NCI-H1436 (cell line): ENCODE data around the gene TKT.

Experiments used
- DNase-seq: peaks from one replicate; lab custom pipeline; 2025; lab: John Stamatoyannopoulos, UW

TKT gene

DNA sequence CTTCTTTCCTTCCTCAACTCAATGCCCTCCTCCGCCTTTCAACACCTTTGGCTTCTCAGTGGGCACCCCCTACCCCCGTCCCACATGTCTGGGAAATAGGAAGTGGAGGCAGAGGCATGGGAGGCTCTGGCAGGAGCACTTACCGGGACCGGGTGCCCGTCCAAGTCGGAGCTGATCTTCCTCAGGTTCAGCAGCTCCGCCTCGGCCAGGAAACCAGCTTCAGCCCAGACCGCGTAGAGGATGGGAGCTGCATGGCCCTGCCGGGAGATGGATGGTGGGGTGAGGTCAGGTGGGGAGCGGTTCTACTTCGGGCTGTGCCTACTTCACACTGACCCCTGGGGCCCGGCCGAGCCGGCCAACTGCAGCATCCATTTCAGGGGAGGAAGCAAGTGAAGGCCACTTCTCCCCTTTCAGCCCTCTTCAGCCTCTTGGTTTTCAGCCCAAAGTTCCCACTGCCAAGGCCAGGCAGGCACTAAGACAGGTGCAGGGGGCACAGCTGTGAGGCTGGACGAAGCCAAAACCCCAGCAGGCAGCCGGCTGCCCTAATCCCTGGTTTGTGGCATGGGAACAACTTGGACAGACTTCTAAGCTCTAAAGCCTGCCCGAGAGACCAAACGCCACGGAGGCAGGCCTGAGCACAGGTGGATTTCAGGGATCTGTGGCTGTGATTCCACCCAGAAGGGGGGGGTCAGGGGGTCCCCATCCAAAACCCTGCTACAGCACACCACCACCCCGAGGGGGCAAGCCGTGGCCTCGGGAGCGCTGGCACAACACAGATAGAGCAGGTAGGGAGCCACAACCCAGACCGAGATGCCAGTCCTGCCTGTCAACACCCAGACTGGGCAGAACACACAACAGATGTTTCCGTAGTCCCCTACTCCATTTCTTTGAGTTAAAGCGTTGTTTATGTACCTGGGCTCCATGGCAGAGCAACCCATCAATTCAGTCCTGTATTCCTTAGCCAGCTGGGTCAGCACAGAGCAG lies 14.5 kb downstream of the TKT start:
- no peak for DNase-seq

DNA sequence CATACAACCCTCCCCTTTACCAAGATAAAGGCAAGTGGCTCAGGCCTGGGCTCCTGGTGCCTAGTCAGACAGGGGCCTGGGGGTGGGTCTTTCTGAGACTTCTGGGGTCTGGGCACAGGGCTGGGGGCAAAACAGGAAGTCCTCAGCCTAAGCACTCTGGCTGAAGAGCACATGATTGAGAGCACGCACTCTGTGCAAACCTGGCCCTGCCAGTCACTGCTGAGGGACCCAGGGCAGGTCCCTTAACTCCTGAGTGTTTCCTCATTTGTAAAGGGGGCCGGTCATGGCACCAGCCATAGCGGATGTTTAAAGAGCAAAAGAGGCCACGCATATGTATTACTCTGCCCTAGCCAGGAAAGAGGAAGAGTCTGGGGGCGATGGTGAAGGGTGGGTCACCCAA lies 16.0 kb downstream of the TKT start:
- DNase-seq = no peak

DNA sequence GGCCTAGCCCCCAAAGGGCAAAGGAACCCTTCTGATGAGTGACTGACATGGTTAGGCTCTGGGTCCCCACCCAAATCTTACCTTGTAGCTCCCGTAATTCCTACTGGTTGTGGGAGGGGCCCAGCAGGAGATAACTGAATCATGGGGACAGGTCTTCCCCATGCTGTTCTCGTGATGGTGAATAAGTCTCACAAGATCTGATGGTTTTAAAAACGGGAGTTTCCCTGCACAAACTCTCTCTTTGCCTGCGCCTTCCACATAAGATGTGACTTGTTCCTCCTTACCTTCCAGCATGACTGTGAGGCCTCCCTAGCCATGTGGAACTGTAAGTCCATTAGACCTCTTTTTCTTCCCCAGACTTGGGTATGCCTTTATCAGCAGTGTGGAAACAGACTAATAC lies 16.9 kb downstream of the TKT start:
- no peak for DNase-seq

DNA sequence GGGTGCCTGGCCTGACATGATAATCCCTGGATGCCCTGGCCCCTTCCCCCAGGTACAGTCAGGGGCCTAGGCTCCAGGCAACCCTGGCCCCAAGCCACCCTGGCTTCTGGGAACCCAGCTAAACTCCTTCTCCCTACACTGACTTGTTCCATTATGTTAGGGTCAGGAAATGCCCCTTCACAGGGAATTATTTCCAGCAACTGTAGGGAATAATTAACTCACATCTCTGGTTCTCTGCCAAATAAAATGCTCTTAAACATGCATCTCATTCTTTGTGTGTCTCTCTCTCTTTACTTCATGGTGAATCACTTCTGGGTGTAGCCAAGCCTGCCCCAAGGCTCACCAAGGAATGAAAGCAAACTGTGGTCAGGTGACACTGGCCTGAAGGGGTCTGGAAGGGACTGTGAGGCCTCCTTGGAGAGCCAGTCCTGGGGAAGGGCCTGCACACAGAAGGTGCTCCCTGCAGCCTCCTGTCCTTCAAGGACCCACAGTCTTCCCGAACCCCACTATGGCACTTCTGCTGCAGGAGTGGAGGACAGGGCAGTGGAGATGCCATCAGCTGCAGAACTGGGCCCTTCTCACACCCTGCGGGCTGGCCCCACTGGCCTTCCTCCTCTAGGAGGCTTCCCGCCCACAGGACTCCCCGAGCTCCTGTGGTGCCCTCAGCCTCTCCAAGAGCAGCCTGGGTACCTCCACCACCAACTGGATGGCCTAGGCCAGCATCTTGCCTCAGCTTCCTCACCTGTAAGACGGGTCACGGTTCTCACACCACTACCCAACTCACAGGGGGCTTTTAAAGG lies 17.6 kb downstream of the TKT start:
- DNase-seq = no peak

DNA sequence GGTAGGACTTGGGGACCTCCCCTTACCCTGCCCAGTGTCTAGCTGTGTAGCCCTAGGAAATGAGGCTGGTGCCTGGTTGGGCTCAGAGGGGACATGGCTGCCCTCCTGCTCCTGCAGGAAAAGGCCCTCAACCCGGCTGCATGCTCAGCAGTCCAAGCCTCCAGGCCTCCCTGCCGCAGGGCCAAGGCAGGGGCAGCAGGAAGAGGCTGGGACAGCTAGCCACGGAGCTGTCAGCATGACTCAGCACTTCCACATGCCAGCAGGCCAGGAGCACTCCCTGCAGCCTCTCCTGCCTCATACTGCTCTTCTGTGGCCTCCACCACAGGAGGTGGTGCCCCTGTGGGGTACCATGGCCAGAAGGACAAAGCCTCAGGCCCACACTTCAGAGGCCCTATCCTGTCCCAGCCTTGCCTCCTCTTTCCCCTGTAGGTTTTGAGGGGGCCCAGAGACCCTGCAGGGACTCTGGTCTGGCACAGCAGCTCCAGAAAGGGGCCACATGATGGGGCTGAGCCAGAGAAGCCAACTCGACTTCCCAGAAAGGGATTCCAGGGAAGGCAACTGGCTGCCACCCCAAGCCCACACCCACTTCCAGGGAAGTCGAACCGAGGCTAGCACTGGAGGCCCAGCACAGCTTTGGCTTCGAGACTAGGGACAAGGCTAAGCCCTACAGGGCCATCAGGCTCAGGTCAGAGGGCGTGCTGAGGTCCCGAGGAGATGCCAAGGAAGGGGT lies 19.5 kb downstream of the TKT start:
- no peak for DNase-seq

DNA sequence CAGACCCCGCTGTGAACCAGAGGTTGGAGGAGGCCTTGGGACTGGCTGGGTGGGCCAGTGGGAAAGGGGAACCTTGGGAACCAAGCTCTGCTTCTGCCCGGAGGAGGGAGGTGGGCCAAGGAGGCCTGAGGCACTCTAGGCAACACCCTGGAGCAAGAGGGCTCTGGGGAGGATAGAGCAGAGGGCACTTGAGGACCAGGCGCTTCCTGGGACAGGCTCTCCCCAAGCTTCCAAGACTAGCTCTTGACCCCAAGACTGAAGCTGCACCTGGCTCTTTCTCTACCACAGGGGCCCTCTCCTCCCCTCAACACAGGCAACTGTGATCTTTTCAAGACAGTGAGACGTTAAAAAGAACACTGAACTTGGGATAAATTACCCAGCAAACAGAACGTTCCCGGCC lies 20.3 kb downstream of the TKT start:
- no peak for DNase-seq

DNA sequence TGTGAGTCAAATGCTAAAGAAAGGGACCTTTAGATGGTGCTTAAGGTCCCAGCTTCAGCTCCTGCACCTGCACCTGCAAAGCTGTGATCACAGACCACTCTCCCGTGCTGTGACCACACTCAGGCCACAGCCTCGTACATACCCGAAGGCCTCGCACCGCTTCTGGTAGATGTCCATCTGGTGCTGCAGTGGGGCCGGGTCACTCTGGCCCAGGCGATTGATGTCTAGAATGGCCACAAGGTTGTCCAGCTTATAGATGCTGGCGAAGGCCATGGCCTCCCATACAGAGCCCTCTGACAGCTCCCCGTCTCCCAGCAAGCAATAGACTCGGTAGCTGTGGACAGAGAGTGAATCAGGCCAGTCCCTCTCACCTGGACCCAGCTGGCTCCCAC lies 21.0 kb downstream of the TKT start:
- DNase-seq = no peak

DNA sequence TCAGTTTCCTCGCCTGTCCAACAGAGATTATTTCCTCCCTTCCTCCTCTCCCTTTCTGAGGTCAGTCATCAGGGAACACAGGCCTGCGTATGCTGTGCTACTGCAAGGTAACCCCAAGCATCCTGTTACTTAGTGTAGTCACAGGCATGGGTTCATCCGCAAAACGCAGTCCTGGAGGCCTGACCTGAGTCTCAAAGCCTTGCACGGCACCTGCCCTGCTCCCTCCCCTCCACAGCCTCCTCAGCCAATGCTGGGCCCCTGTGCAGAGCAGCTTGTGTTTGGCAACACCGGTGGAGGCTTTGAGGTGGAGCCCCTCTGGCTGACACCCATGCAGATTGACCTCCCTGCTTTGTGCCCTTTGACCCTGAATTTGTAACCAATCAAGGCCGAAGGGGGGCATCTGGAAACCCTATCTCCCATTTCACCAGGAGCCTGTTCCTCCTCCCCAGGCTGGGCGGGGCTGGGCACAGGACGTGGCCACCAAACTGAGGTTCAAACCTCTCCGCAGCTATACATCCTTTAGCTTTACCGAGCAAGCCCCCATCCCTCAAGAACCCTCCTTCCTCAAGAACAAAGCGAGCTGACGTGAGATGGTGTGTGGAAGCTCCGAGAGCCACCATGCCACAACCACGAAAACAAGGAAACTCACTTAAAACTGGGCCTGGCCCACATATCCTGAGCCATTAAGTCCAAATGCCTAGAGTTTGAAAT lies 21.5 kb downstream of the TKT start:
- DNase-seq = no peak

DNA sequence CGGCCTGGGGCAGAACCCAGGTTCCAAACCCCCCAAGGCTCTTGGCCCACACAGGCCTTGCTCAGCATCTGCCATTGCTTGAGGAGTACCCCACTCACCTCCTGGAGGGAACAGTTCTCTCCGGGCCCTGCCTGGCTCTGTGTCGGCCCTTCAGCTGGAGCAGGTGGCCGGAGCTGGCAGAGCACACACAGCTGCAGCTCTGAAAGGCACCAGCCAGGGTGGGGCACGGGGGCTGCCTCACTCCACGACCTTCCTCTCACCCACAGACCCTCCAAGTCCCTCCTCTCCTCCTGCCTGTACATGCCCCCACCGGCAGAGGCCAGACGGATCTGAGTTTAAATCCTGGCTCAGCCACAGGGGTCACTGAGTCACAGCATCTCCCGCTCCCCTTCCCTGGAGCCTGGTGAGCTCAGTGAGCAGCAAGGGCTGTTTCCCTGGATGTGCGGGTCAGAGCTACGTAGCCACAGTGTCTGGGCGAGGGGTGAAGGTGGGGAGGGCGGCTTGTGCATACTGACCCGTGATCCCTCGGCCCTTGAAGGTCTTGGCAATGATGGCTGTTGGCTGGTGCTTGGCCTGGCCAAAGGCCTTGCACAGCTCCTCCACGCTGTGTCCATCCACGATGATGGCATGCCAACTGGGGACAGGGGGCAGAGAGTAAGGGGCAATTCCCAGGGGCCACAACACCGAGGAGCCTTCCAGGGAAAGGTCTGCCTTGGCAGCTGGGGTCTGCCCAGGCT lies 23.0 kb downstream of the TKT start:
- DNase-seq = no peak

DNA sequence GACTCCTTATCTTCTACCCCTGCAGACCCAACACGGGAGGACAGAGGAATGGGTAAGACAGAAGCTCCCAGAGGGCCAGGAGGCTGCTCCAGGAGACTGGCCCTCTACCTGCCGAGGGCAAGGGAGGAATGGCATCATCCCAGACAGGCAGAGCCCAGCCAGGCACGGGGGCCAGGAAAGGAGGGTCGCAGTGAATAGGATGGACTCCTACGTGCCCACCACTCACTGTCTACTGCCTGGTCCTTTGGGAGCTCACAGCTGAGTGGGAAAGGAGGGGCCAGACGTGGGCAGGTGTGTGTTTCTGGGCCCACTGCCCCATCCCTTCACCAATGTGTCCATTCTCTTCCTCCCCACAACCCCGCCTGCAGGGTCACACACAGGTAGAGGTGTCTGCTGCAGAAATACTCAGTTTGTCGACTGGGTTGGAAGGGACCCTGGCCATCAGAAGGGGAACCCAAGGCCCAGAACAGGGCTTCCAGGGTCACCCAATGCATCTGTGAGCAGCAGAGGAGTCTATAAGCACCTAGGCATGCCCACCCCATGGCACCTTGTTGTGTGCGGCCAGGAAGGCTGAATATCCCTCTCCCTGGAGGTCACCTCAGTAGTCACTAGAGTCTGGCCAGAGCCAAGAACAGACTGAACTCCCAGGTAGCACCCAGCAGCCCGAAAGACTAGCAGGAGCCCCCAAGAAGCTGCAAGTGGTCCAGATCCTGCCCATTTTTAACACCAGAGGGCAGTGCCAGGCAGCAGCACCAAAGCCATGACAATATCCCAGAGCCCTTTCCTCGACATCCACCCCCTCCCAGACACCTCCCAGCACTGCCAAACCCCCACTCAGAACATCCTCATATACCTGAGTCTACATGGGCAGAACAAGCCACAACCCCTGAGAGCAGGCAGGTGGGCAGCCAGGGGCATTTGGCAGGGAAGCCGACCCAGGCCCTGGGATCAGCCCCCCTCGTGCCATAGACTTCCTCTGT lies 24.0 kb downstream of the TKT start:
- DNase-seq = no peak

DNA sequence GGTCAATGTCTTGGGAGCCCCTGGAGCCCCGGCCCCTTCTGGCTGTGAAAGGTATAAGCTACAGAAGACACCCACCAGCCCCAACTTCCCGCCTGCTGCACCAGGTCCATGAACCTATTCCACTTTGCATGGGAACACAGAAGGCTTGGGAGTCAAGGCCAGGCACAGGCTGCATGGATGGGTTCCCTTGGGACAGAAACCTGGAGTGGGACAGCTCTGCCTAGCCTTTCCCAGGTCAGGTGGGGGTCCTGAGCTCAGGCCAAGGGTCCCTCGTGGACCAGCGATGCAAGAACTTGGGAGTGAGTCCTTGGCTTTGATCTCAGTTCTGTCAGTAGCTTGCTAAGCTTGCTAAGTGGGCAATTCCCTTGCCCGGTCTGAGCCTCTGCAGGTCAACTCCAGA lies 25.0 kb downstream of the TKT start:
- no peak for DNase-seq

DNA sequence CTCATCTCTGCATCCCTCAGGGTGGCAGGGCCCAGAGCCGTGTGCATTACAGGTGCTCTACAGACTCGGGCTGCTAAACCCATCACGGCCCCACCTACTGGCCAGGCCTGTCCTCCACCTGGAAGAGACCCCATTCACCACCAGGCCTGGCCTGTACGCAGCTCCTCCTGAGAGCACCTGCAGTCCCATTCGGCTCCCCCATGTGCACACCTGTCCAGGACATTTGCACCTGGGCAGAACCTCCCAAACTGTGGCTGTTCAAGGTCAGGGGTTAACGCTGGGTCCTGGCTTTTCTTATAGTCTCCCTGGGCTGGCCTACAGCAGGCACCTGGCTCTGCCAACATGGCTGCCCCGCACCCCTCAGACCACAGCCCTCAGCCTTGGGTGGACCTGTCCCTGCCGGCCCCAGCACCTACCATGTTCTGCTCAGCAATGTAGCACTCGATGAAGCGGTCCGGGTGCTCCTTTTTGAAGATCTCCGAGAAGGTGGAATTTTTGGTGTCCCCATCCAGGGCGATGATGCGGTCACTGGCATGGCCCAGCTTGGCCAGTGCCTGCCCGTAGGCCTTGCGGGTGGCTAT lies 25.7 kb downstream of the TKT start:
- no peak for DNase-seq

DNA sequence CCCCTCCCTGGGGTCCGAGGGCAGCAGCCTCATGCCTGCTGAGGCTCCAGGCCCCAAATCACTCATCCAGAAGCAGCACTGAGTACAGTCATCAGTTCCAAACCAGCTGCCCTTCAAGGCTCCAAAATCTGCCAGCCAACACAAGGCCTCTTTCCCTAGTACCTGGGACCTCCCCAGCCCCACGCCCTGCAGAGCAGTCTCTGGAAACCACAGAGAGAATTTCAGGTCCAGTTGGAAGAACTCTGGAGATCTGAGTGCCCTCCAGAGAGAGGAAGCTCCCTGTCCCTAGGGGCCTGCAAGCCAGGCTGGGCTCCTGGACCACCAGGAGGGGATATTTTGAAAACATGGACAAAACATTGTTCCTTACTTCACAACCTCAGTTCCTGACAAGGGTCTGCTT lies 26.2 kb downstream of the TKT start:
- no peak for DNase-seq

DNA sequence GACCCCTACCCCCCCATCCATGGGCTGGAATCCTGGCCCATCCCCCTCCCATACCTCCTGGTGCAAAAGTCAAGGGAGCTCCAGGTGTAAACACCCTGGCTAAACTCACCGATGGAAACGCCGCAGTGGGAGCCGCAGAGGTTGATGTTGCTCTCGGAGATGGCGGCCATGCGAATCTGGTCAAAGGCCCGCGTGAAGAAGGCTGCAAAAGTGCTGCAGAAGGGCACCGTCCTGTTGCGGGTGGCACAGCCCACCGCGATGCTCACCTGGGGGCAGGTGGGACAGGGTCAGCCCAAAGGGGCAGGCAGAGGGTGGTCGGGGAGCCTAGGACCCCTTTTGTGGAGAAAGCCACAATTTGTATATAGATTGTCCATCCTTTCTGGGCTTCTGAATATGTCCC lies 26.7 kb downstream of the TKT start:
- DNase-seq = no peak

DNA sequence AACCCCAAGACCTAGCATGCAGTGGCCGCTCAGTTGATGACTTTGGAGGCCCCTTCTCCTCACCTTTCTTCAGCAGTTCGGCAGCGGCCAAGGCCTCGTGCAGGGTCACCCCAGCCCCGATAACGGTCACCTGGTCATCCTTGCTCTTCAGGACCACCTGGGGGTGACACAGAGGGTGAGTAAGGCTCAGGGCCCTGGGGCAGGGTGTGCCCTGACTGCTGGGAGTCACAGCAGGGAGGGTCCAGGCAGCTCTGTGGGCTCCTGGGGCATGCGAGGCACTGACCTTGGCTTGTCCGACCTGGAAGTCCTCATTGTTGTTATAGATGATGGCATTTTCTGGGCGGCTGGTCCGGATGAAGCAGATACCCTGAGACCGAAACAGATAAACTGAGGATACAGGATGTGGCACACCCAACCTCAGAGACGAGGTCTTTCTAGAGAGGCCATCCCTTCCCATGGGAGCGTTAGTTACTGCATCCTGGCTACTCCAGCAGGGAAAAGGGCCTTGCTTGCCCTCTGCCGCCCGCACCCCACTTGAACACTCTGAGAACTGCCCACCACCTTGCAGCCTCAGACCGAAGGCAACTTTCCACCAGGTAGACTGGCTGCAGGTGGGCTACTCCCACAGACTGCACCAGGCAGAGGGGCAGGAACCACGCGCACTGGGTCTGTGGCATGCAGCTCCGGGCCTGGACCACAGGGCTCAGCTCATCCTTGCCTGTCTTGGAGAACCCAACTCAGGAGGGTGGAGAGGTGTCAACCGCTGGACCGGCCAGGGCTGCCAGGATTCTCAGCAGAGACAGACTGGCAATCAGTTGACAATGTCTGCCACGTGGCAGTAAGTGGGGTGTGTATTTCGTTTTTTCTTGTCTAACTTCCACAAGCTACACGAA lies 27.6 kb downstream of the TKT start:
- no peak for DNase-seq

DNA sequence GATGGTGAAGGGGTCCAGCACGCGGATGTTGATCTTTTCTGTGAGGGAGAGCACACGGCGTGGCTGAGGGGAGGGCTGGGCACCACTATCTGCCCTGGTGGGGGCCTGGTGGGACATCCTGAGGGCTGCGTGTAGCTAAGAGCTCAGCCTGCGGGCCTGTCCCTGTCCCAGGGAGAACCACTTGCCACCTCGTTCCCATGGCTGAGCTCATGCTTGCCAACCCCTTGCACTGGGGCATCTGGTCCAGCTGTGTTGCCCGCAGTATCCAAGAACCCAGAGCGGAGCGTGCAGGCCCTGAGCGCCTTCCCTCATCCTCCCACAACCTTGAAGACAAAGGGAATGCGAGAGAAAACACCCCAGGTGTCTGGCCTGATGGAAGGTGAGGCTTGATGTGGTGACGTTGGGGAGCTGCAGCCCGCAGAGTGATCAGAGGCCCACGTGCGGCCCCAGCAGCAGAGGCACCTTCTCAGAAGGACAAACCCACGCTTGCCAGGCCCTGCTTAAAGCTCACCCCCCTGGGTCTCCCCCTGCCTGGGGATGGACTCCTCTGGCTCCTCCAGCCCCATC lies 28.9 kb downstream of the TKT start:
- no peak for DNase-seq

DNA sequence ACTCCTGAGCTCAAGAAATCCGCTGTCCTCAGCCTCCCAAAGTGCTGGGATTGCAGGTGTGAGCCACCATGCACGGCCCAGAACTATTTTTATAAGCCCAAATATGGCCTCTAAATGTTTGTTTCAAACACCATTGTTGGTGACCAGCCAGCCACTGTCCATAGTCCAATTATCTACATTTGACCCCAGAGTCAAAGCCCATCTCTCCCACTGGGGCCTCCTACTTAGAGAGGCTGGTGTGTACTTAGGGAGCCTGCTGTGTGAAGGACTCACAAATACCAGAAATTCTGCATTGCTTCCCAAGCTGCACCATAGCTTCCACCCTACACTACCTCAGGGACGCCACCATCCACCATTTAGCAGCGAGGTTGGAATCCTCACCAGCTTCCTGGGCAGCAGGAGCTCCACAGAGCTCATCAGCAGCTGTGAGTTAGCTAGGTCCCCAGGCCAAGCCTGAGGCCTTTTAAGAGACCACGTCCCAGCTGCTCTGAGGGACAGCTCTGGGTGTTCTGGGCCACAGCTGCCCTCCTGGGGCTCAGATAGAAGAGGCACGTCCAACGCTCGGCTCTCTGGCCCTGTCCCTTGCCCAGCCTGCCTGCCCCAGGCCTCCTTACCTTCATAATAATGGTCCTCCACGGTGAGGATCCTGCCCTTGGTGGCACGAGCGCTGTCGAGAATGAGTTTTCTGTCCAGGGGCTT lies 29.5 kb downstream of the TKT start:
- DNase-seq = no peak

DNA sequence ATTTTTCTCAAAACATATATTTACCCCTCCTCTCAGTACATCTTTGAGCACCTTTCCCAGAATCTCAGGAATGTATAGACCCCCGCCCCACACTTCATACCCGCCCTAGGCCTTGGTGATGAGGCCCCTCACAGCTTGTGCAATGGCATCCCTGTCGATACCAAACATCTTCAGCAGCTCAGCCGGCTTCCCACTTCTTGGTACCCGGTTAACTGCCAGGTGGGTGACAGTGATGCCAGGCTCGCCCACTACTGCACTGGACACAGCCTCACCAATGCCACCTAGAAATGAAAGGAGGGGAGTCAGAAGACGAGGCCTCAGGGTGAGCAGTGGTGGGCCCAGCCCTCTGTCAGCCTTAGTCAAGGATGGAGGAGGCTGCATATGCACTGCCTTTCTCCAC lies 30.2 kb downstream of the TKT start:
- no peak for DNase-seq
